ENCODE data around the gene CABLES1.

The CABLES1 gene

GRCh38 chr18:23171581-23172156 lies 36.4 kb downstream of the CABLES1 start:
- DNase-seq: no peak

GRCh38 chr18:23172591-23173380 lies 37.5 kb downstream of the CABLES1 start:
- DNase-seq: no peak

- no peak for DNase-seq
These were observed 38.6 kb downstream of the CABLES1 start for GRCh38 chr18:23173912-23174311.

- no peak for DNase-seq
These were observed 41.6 kb downstream of the CABLES1 start for GRCh38 chr18:23176701-23177432.

- no peak for DNase-seq
These were observed 42.3 kb downstream of the CABLES1 start for GRCh38 chr18:23177433-23178072.

- no peak for DNase-seq
These were observed 42.9 kb downstream of the CABLES1 start for GRCh38 chr18:23178201-23178600.

GRCh38 chr18:23178661-23179081 lies 43.4 kb downstream of the CABLES1 start:
- DNase-seq: no peak

GRCh38 chr18:23179416-23179815 lies 44.1 kb downstream of the CABLES1 start:
- DNase-seq: no peak

- no peak for DNase-seq
These were observed 46.3 kb downstream of the CABLES1 start for GRCh38 chr18:23181547-23181946.

- no peak for DNase-seq
These were observed 47.3 kb downstream of the CABLES1 start for GRCh38 chr18:23182606-23183005.

- DNase-seq: no peak
These were observed 48.3 kb downstream of the CABLES1 start for GRCh38 chr18:23183411-23184150.

- no peak for DNase-seq
These were observed 51.5 kb downstream of the CABLES1 start for GRCh38 chr18:23186781-23187180.

- DNase-seq: no peak
These were observed 52.9 kb downstream of the CABLES1 start for GRCh38 chr18:23188068-23188760.

GRCh38 chr18:23189099-23189498 lies 53.8 kb downstream of the CABLES1 start:
- no peak for DNase-seq

GRCh38 chr18:23189768-23190661 lies 54.7 kb downstream of the CABLES1 start:
- no peak for DNase-seq

- no peak for DNase-seq
These were observed 55.9 kb downstream of the CABLES1 start for GRCh38 chr18:23191232-23191631.

- DNase-seq: no peak
These were observed 58.5 kb downstream of the CABLES1 start for GRCh38 chr18:23193742-23194141.

- no peak for DNase-seq
These were observed 59.1 kb downstream of the CABLES1 start for GRCh38 chr18:23194155-23194996.

GRCh38 chr18:23194997-23195957 lies 60.0 kb downstream of the CABLES1 start:
- DNase-seq: no peak

Measured in activated naive CD4-positive, alpha-beta T cell treated with anti-CD3 and anti-CD28 coated beads, Interleukin-2, amount 50 U/mL, for 16 hours (primary cell).